Endothelial cell of hepatic sinusoid (primary cell): ENCODE data around the gene NRSN2.

ENCODE experiments used
- in situ Hi-C: cut with HindIII; loops from 2 replicates; pipeline ENCODE4 v1.10.0; 2017; ENCODE audit warnings: low sequenced_read_pairs

Gene NRSN2

DNA sequence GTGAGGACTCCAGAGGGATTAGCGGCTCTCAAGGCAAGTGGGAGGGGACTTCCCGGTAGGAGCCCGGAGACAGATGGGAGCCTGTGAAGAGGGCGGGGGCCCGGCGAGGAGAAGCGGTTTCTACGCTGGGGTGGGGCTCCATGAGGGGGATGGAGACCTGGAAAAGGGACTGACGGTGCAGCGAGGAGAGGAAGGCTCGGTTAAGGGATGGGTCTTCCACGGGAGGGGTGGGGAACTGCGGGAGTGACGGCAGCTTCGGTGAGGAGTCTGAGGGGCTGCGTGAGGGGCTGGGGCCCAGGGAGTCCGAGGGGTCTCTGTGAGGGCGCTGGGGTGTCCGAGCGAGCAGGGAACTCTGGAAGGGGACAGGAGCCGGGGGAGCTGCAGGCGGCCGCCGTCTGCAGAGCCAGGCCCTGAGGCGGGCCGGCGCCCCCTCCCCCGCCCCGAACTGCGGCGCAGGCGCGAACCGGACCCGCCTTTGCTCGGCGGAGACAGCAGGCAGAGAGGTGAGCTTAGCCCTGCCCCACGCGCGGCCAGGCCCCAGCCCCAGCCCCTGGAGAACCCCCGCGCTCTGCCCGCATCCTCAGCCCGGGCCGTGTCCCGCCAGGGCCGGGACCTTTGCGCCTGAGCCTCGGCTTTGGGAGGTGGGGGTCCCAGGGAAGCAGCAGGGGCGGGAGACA is at the start of gene NRSN2:
NRSN2 (plus strand) TSS at position 472 of the 677 bp plus-strand sequence. CDS start 2,533 bp downstream, outside the sequence.
- in situ Hi-C loops: no loop called here

GRCh38 chr20:297925-298775 is 48.8 kb upstream of the NRSN2 start:
- in situ Hi-C loops: no loop called here

DNA sequence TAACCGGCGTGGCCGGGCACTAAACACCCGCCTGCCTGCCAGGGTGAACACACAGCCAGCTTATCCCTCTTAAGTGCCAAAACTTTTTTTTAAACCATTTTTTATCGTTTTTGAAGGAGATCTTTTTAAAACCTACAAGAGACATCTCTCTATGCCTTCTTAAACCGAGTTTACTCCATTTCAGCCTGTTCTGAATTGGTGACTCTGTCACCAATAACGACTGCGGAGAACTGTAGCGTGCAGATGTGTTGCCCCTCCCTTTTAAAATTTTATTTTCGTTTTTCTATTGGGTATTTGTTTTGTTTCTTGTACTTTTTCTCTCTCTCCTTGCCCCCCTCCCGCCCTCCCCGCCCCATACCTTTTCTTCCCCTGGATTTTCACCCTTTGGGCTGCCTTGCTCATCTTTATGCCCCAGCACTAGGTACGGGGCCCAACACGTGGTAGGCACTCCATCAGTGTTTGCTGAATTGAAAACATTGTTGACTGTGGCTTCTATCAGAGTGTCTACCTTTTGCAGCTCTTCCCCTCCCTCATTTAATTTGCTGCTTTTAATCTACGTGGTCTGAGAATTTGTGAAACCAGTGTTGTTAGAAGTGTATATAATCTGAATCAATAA is 48.0 kb upstream of the NRSN2 start:
- in situ Hi-C loops: no loop called here

DNA sequence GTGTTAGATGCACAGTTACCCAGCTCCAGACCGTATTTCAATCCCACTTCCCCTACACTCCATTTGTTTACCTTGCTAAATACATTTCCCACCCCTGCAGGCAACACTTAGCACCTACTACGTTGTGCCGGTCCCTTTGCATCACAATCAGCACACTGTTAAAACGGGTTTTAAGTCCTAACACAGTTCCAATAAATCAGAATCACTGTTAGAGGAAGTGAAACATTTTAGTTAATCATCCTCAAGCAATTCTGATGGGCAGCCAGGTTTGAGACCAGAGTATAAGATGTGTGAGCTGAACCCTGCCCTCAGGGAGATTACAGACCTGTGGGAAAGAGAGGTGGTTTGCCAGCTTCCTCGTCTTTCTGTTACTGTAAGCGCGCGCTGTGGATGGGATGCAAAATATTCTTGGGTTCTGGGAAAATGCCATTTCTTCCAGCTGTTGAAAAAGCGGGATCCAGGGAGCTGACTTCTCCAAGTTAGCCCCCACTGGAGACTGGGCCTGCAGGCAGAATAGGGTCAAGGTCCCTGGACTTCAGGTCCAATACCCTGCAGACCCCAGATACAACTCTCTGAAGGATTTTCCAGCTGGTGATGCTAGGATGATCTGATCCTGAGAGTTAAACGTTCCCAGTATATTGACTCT is 46.4 kb upstream of the NRSN2 start:
- in situ Hi-C loops: no loop called here

- in situ Hi-C loops: no loop called here
Measured at GRCh38 chr20:301886-302848, 44.7 kb upstream of the NRSN2 start.

DNA sequence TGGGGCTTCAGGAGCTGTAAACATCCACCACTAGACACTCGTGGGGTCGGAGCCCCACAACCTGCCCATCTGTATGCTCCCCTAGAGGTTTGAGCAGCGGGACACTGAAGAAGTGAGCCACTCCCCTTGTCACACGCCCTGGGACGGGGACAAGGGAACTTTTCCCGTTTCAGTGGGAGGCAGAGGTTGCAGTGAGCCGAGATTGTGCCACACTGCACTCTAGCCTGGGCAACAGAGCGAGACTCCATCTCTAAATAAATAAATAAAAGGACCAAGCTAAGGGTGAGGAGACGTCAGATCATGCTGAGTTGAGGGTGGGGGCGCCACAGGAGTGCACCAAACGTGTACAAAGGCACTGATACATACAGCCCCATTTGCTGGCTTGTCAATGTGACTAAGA is 41.2 kb upstream of the NRSN2 start:
- in situ Hi-C loops: no loop called here

DNA sequence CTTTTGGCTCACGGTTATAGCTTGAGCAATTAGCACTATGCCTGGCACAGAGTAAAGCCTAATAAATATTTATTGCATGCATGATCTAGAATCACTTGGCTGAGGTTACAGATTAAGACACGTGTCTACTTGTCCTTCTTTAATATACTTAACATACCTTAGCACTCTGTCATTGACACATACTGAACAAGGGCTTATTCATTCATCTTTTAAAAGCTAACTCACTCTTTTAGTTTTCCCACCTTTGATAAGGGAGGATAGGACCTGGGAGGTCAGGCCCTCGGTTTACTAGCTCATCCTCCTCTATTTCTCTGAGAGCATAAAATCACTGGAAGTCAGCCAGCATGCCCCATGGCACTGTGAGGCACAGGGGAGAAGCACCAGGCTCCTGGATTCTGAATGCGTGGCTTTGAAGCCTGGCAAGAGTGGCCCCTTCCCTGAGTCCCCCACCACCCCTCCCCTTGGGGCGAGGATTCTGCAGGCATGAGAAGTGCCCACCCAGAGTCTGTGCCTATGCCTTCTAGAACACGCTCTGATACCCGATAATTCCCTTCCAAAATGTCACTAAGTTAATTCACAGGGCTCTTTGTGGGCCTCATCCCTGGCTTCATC is 38.4 kb upstream of the NRSN2 start:
- in situ Hi-C loops: no loop called here

GRCh38 chr20:309306-309840 is 37.5 kb upstream of the NRSN2 start:
- in situ Hi-C loops: no loop called here

- in situ Hi-C loops: no loop called here
Measured at GRCh38 chr20:309841-310644, 36.9 kb upstream of the NRSN2 start.

DNA sequence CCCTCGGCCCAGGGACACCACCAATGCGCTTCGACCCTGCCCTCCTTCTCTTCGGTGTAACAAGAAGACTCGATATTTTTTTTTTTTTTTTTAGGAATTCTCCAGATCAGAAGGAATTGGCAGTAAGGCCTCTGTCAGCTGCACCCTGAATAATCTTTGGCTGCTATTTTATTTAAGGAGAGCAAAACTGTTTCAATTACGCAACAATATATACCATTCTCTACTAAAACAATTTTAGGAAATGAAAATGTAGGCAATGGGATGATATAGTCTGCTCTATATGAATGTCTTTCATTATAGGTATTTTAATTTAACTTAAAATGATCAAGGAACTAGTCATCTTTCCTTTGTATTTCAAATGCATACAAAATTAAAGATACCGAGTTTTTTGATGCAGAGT is 36.3 kb upstream of the NRSN2 start:
- in situ Hi-C loops: no loop called here

DNA sequence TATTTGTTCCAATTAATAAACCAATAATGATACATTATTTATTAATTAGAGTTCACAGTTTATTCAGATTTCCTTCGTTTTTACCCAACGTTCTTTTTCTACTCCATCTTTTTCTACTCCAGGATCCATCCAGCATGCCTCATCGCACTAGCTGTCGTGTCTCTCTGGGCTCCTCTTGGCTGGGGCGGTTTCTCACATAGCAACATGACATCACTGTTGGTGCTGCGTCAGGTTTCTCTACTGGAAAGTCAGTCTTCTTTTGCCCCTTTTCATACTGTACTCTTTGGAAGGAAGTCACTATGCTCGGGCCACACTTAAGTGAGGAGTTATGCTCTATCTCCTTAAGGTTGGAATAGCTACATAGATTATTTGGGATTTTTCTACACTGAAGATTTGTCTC is 35.3 kb upstream of the NRSN2 start:
- in situ Hi-C loops: no loop called here

DNA sequence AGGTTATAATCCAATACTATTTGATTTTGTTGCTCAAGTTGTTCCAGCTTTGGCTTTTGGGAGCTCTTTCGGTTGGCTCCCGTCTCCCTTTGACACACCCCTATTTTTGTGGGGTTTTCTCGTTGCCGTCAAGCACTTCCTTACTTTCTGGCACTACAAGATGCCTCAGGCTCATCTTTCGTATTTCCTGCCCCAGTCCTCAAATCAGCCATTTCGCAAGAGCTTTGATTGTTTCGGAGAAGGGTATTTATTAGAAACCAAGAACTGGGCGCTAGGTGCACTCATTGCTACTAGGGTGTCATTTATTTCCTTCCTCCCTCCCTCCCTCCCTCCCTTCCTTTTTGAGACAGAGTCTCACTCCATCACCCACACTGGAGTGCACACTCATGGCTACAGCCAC is 34.8 kb upstream of the NRSN2 start:
- in situ Hi-C loops: no loop called here

DNA sequence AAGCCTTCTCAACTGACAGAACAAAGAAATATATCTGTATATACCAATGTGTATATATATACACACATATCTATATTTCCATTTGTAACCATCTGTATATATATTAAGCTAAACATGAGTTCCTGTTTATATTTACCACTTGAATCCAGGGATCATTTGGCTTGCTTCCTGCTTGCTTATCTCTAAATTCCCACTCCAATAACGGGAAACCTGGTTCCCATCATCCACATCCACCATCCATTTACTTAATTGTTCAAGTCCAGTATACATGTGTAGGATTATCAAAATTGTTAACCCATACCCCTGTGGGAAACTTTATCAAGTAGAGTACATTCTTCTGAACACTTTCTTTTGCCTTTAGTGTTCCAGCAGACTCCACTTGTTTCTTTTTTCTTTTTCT is 34.0 kb upstream of the NRSN2 start:
- in situ Hi-C loops: no loop called here

GRCh38 chr20:313402-313801 is 33.5 kb upstream of the NRSN2 start:
- in situ Hi-C loops: no loop called here

- in situ Hi-C loops: no loop called here
Measured at GRCh38 chr20:313948-314347, 33.0 kb upstream of the NRSN2 start.

- in situ Hi-C loops: no loop called here
Measured at GRCh38 chr20:316316-317068, 30.4 kb upstream of the NRSN2 start.

- in situ Hi-C loops: no loop called here
Measured at GRCh38 chr20:324177-325044, 22.5 kb upstream of the NRSN2 start.
